ENCODE measurements around the gene CBLIF. TPM values are rescaled to one million over a fixed set of nuclear protein-coding genes. Genes with fewer than 3 reads are reported as not detected.
"Not testable (repeated sequence)": the region's sequence is repeated elsewhere in the genome, so short reads cannot be mapped to it uniquely, and the experiment has no call there.

CBLIF gene
- total RNA-seq, 1 donor from 2014 or later, result 17.9 TPM

GRCh38 chr11:59859673-59860072 is 14.4 kb upstream of the CBLIF start:
- DNase-seq (ENCODE audit: low spot score, unreplicated experiment), result no peak

GRCh38 chr11:59857439-59858434 is 12.4 kb upstream of the CBLIF start:
- Mint-ChIP-seq H3K27me3 (no peaks in the 10 kb centered on the region), H3K36me3 (ENCODE audit: insufficient read depth) (peaks cover 1% of the 10 kb centered on the region), H3K27ac (peak overlapping the region; percentile 54), H3K4me3 (ENCODE audit: low read depth) (no peak overlapping the region), H3K9me3 (ENCODE audit: low read depth) (peaks cover 3% of the 10 kb centered on the region), H3K4me1 (ENCODE audit: low read depth) (peaks cover 26% of the 10 kb centered on the region)
- no peak for TF ChIP-seq CTCF (IDR thresholded peaks at IDR 0.05; ENCODE audit: unreplicated experiment)
- no peak for DNase-seq (ENCODE audit: low spot score, unreplicated experiment)

More at GRCh38 chr11:59859673-59860072, 14.4 kb upstream of the CBLIF start:
- Mint-ChIP-seq H3K36me3 (ENCODE audit: insufficient read depth) (peaks cover 1% of the 10 kb centered on the region), H3K27ac (peak overlapping the region; percentile 27), H3K27me3 (no peaks in the 10 kb centered on the region), H3K4me3 (ENCODE audit: low read depth) (no peak overlapping the region), H3K9me3 (ENCODE audit: low read depth) (peaks cover 7% of the 10 kb centered on the region), H3K4me1 (ENCODE audit: low read depth) (peaks cover 23% of the 10 kb centered on the region)
- TF ChIP-seq CTCF (IDR thresholded peaks at IDR 0.05; ENCODE audit: unreplicated experiment), result no peak

- peaks cover 26% of the 10 kb centered on the region for H3K4me1 Mint-ChIP-seq (ENCODE audit: low read depth)
- H3K4me3 Mint-ChIP-seq (ENCODE audit: low read depth), result no peak overlapping the region
These were observed 9.6 kb upstream of the CBLIF start for GRCh38 chr11:59854871-59855270.

GRCh38 chr11:59851416-59851815 is 6.1 kb upstream of the CBLIF start:
- not testable (repeated sequence) for H3K4me3 Mint-ChIP-seq (ENCODE audit: low read depth); H3K36me3 Mint-ChIP-seq (ENCODE audit: insufficient read depth); H3K27me3 Mint-ChIP-seq; DNase-seq (ENCODE audit: low spot score, unreplicated experiment); H3K9me3 Mint-ChIP-seq (ENCODE audit: low read depth)
- Mint-ChIP-seq H3K4me1 (ENCODE audit: low read depth) (peaks cover 36% of the 10 kb centered on the region), H3K27ac (peak overlapping the region; percentile 46)

More at GRCh38 chr11:59854871-59855270, 9.6 kb upstream of the CBLIF start:
- Mint-ChIP-seq H3K9me3 (ENCODE audit: low read depth) (peaks cover 5% of the 10 kb centered on the region), H3K36me3 (ENCODE audit: insufficient read depth) (peaks cover 3% of the 10 kb centered on the region), H3K27me3 (no peaks in the 10 kb centered on the region), H3K27ac (no peak overlapping the region)
- DNase-seq (ENCODE audit: low spot score, unreplicated experiment), result no peak
- no peak for TF ChIP-seq CTCF (IDR thresholded peaks at IDR 0.05; ENCODE audit: unreplicated experiment)

- H3K36me3 Mint-ChIP-seq (ENCODE audit: insufficient read depth); H3K9me3 Mint-ChIP-seq (ENCODE audit: low read depth); DNase-seq (ENCODE audit: low spot score, unreplicated experiment); H3K27me3 Mint-ChIP-seq; H3K4me3 Mint-ChIP-seq (ENCODE audit: low read depth): not testable (repeated sequence)
- Mint-ChIP-seq H3K27ac (peak overlapping the region; percentile 87), H3K4me1 (ENCODE audit: low read depth) (peaks cover 38% of the 10 kb centered on the region)
These were observed 4.3 kb upstream of the CBLIF start for GRCh38 chr11:59849551-59849950.

- Mint-ChIP-seq H3K9me3 (ENCODE audit: low read depth) (peaks cover 5% of the 10 kb centered on the region), H3K27ac (peak overlapping the region; percentile 87), H3K27me3 (no peaks in the 10 kb centered on the region)
These were observed 3.8 kb upstream of the CBLIF start for GRCh38 chr11:59849129-59849528.

GRCh38 chr11:59848439-59848838 is 3.1 kb upstream of the CBLIF start:
- not testable (repeated sequence) for H3K9me3 Mint-ChIP-seq (ENCODE audit: low read depth); DNase-seq (ENCODE audit: low spot score, unreplicated experiment); H3K36me3 Mint-ChIP-seq (ENCODE audit: insufficient read depth); H3K27me3 Mint-ChIP-seq; H3K4me3 Mint-ChIP-seq (ENCODE audit: low read depth)
- Mint-ChIP-seq H3K4me1 (ENCODE audit: low read depth) (peaks cover 38% of the 10 kb centered on the region), H3K27ac (peak overlapping the region; percentile 87)

More at GRCh38 chr11:59849129-59849528, 3.8 kb upstream of the CBLIF start:
- no peak for TF ChIP-seq CTCF (IDR thresholded peaks at IDR 0.05; ENCODE audit: unreplicated experiment)
- no peak for DNase-seq (ENCODE audit: low spot score, unreplicated experiment)
- H3K4me1 Mint-ChIP-seq (ENCODE audit: low read depth), result peaks cover 36% of the 10 kb centered on the region
- peaks cover 1% of the 10 kb centered on the region for H3K36me3 Mint-ChIP-seq (ENCODE audit: insufficient read depth)
- H3K4me3 Mint-ChIP-seq (ENCODE audit: low read depth), result no peak overlapping the region
